SK-N-SH (cell line): Measurements from ENCODE around the gene NOP58. TPM values are rescaled to one million over a fixed set of nuclear protein-coding genes. Genes with fewer than 3 reads are reported as not detected.
A peak's percentile ranks its signal among the peaks of the same experiment; 100 is the strongest.
"Not testable (repeated sequence)": the region's sequence is repeated elsewhere in the genome, so short reads cannot be mapped to it uniquely, and the experiment has no call there.

Source experiments
- CTCF ChIA-PET: fragments of 300-600, 350-600 bp; formaldehyde crosslinking; extraction: SDS; loops from one replicate; lab custom pipeline; 2021; lab: Yijun Ruan, JAX
- POLR2A ChIA-PET: fragments of 350-600 bp; sonication (Branson Sonifier 250); formaldehyde crosslinking; extraction: SDS; loops from one replicate; lab custom pipeline; 2020; ENCODE audit warnings: antibody characterized with exemption, inconsistent platforms; lab: Yijun Ruan, JAX
- DNase-seq: peaks from one replicate; pipeline ENCODE4 v3.0.0; 2012
- H2AFZ ChIP-seq: fragments of 200-600 bp; sonication (generic); 2 replicates; pipeline ENCODE4 v1.8.1; 2016; ENCODE audit warnings: antibody characterized with exemption, mild to moderate bottlenecking, low read depth
- H3F3A ChIP-seq: fragments of 200-600 bp; sonication (generic); replicated peaks from 2 replicates; pipeline ENCODE3; 2016; ENCODE audit warnings: antibody characterized with exemption, mild to moderate bottlenecking; ENCODE audit not compliant: insufficient read depth
- H3K27ac ChIP-seq, 2 experiments: fragments of 200-500 bp in 1 of 2; fragments of 200-600 bp in 1 of 2; sonication (Bioruptor generic) in 1 of 2; sonication (generic), shearing (Covaris generic) in 1 of 2; 2 replicates each; pipeline versions ENCODE4 v1.5.1 to v1.6.1; 2014 to 2016; ENCODE audit warnings: low read depth in 2 of 2, inconsistent platforms in 1 of 2, low read length in 1 of 2, mild to moderate bottlenecking in 1 of 2, mixed read lengths in 1 of 2
- H3K27me3 ChIP-seq: fragments of 200-600 bp; sonication (generic), shearing (Covaris generic); 2 replicates; pipeline ENCODE4 v1.6.1; 2016; ENCODE audit warnings: mixed run types; ENCODE audit not compliant: insufficient read depth
- H3K36me3 ChIP-seq, 2 experiments: fragments of 200-500 bp in 1 of 2; fragments of 200-600 bp in 1 of 2; sonication (Bioruptor generic) in 1 of 2; sonication (generic) in 1 of 2; replicated peaks in 1 of 2; 2 replicates each; pipeline versions ENCODE3 to v1.5.1; 2014 to 2016; ENCODE audit warnings: low read length in 1 of 2, mild to moderate bottlenecking in 1 of 2; ENCODE audit not compliant: insufficient read depth in 2 of 2, control insufficient read depth in 1 of 2
- H3K4me1 ChIP-seq, 2 experiments: fragments of 200-500 bp in 1 of 2; fragments of 200-600 bp in 1 of 2; sonication (Bioruptor generic) in 1 of 2; sonication (generic), shearing (Covaris generic) in 1 of 2; 2 replicates each; pipeline versions ENCODE4 v1.5.1 to v1.6.1; 2014 to 2016; ENCODE audit warnings: low read depth in 1 of 2, low read length in 1 of 2, mixed run types in 1 of 2; ENCODE audit not compliant: insufficient read depth in 2 of 2, control insufficient read depth in 1 of 2
- H3K4me2 ChIP-seq: fragments of 200-600 bp; sonication (generic), shearing (Covaris generic); 2 replicates; pipeline ENCODE4 v1.6.1; 2017; ENCODE audit warnings: mixed run types
- H3K4me3 ChIP-seq, 2 experiments: fragments of 200-500 bp in 1 of 2; fragments of 200-600 bp in 1 of 2; sonication (Bioruptor generic) in 1 of 2; sonication (generic), shearing (Covaris generic) in 1 of 2; 2 replicates each; pipeline versions ENCODE4 v1.5.1 to v1.8.1; 2014 to 2016; ENCODE audit warnings: low read depth in 2 of 2, inconsistent platforms in 1 of 2, low read length in 1 of 2, mild to moderate bottlenecking in 1 of 2, mixed read lengths in 1 of 2, moderate library complexity in 1 of 2
- H3K79me2 ChIP-seq: fragments of 200-600 bp; sonication (generic); 2 replicates; pipeline ENCODE4 v1.8.1; 2017; ENCODE audit warnings: mild to moderate bottlenecking; ENCODE audit not compliant: insufficient read depth
- H3K9ac ChIP-seq: fragments of 200-600 bp; sonication (generic); 2 replicates; pipeline ENCODE4 v1.6.1; 2017; ENCODE audit warnings: mixed run types
- H3K9me2 ChIP-seq: fragments of 200-600 bp; sonication (generic); 2 replicates; pipeline ENCODE4 v1.6.1; 2017; ENCODE audit warnings: mixed run types
- H3K9me3 ChIP-seq: fragments of 200-600 bp; sonication (generic); 2 replicates; pipeline ENCODE4 v1.6.1; 2017; ENCODE audit warnings: mixed run types, mild to moderate bottlenecking, moderate library complexity
- H4K20me1 ChIP-seq: fragments of 200-600 bp; sonication (generic); 2 replicates; pipeline ENCODE4 v1.6.1; 2017; ENCODE audit warnings: mild to moderate bottlenecking, mixed run types; ENCODE audit not compliant: insufficient read depth
- CHD2 ChIP-seq: fragments of 150-350 bp; IDR thresholded peaks from 2 replicates; pipeline ENCODE4 v1.6.1; 2018; ENCODE audit warnings: low read length; ENCODE audit not compliant: partially characterized antibody
- CTCF ChIP-seq: fragments of 200-600 bp; sonication (generic); IDR thresholded peaks from 2 replicates; pipeline ENCODE4 v1.6.1; 2017; ENCODE audit warnings: antibody characterized with exemption, mild to moderate bottlenecking, moderate library complexity
- ELF1 ChIP-seq: IDR thresholded peaks from 2 replicates; pipeline ENCODE4 v1.4.0; 2012
- FOSL2 ChIP-seq: IDR thresholded peaks from 2 replicates; pipeline ENCODE4 v1.4.0; 2012; ENCODE audit warnings: low read depth, mild to moderate bottlenecking, moderate library complexity, borderline replicate concordance
- GABPA ChIP-seq: IDR thresholded peaks from 2 replicates; pipeline ENCODE4 v1.4.0; 2012; ENCODE audit warnings: low read depth, mild to moderate bottlenecking
- PBX3 ChIP-seq: IDR thresholded peaks from 2 replicates; pipeline ENCODE4; 2012
- POLR2AphosphoS5 ChIP-seq: IDR thresholded peaks from 2 replicates; pipeline ENCODE4 v1.6.1; 2012; ENCODE audit warnings: low read depth, low read length
- RAD21 ChIP-seq: IDR thresholded peaks from 2 replicates; pipeline ENCODE4 v1.6.1; 2012; ENCODE audit warnings: mild to moderate bottlenecking, low read length
- RFX5 ChIP-seq: IDR thresholded peaks from 2 replicates; pipeline ENCODE4 v1.6.1; 2012; ENCODE audit warnings: mild to moderate bottlenecking, improper control_type of control experiment, low read length
- RXRA ChIP-seq: IDR thresholded peaks from 2 replicates; pipeline ENCODE4 v1.4.0; 2012; ENCODE audit warnings: low read depth, mild to moderate bottlenecking, borderline replicate concordance
- SMC3 ChIP-seq: IDR thresholded peaks from 2 replicates; pipeline ENCODE4 v1.6.1; 2012; ENCODE audit warnings: low read depth, low read length, improper control_type of control experiment
- TAF1 ChIP-seq: IDR thresholded peaks from 2 replicates; pipeline ENCODE4 v1.6.1; 2012; ENCODE audit warnings: low read depth, mild to moderate bottlenecking, low read length, moderate library complexity, borderline replicate concordance
- TCF12 ChIP-seq: IDR thresholded peaks from 2 replicates; pipeline ENCODE4 v1.4.0; 2012
- ZBTB33 ChIP-seq: IDR thresholded peaks from 2 replicates; pipeline ENCODE4 v1.4.0; 2012; ENCODE audit warnings: low read depth, borderline replicate concordance
- WGBS: methylation state at CpG from one replicate; pipeline ENCODE4 v1.1.6; 2017; ENCODE audit warnings: low lambda C conversion rate; 5-methylcytosine and 5-hydroxymethylcytosine counted together
- polyA plus RNA-seq, 3 experiments: library from polyadenylated mRNA; depleted of rRNA; stranded (reverse); fragments of >200 nt; gene quantifications; 2 replicates each; pipeline ENCODE4 v1.2.3, GENCODE V29; 2012

Gene NOP58
- polyA plus RNA-seq, 1 of the 3 experiments (the other 2 are of a cell fraction), result 37.4 TPM

GRCh38 chr2:202276078-202276720 lies 10.6 kb downstream of the NOP58 start:
- peak overlapping the region in 1 of 2 experiments; percentile 23; a peak in 2 of 4 replicates for H3K27ac ChIP-seq
- H3K9me3 ChIP-seq, H3K4me3 ChIP-seq, H2AFZ ChIP-seq, H3K9ac ChIP-seq, POLR2A ChIA-PET, CTCF ChIA-PET, H3K9me2 ChIP-seq, H3K27me3 ChIP-seq, H3K4me2 ChIP-seq, DNase-seq: not testable (repeated sequence)
- H3K36me3 ChIP-seq, result peaks cover 31 to 47% of the 10 kb centered on the region in 2 experiments
- H4K20me1 ChIP-seq, result peaks cover 96% of the 10 kb centered on the region
- H3K4me1 ChIP-seq, result peaks cover 0 to 29% of the 10 kb centered on the region in 2 experiments; a peak in 2 of 4 replicates
- peak; percentile 39; the same call in 1 of the 2 replicates for TF ChIP-seq FOSL2
- peak; percentile 31 for TF ChIP-seq PBX3
- peak; percentile 12; the same call in 1 of the 2 replicates for TF ChIP-seq TCF12
- peaks cover 100% of the 10 kb centered on the region for H3K79me2 ChIP-seq
- 73% methylated on average over 10 of the region's 11 CpGs for WGBS
- H3F3A ChIP-seq, result peaks cover 52% of the 10 kb centered on the region

- Histone ChIP-seq H3K9ac (peak overlapping the region; percentile 19; the same call in 1 of the 2 replicates), H3K79me2 (peaks cover 100% of the 10 kb centered on the region), H3K9me3 (no peaks in the 10 kb centered on the region), H3K27ac (peak overlapping the region in 1 of 2 experiments; percentile 61; a peak in 2 of 4 replicates), H3K9me2 (no peaks in the 10 kb centered on the region), H3K4me1 (peaks cover 0 to 18% of the 10 kb centered on the region in 2 experiments; a peak in 2 of 4 replicates), H2AFZ (no peak overlapping the region), H3K36me3 (peaks cover 46 to 64% of the 10 kb centered on the region in 2 experiments), H3K4me3 (no peak overlapping the region), H3K27me3 (no peaks in the 10 kb centered on the region), H3F3A (peaks cover 32% of the 10 kb centered on the region), H4K20me1 (peaks cover 86% of the 10 kb centered on the region), H3K4me2 (peak overlapping the region; percentile 35; the same call in 1 of the 2 replicates)
- no peak for TF ChIP-seq POLR2AphosphoS5
- TF ChIP-seq ELF1, result no peak
- TF ChIP-seq CTCF, result no peak
- no peak for TF ChIP-seq TCF12
- no peak for TF ChIP-seq TAF1
- TF ChIP-seq SMC3, result no peak
- TF ChIP-seq RFX5, result no peak
- no peak for TF ChIP-seq ZBTB33
- no peak for TF ChIP-seq RAD21
- TF ChIP-seq CHD2, result no peak
- TF ChIP-seq RXRA, result no peak
- TF ChIP-seq GABPA, result no peak
- TF ChIP-seq PBX3, result no peak
- ChIA-PET POLR2A (no interaction called here), CTCF (interaction anchor here (0.6 to 2.3 kb wide), 15 partner anchors 11 to 267 kb away, joined by 3 to 9 read pairs (median 4); partner anchors contain the start of gene BMPR2)
- no peak for DNase-seq
- WGBS, result 64% methylated on average over 6 of the region's 6 CpGs
Measured at GRCh38 chr2:202278036-202278760, 12.6 kb downstream of the NOP58 start.
